RCC 7860 (cell line): ENCODE measurements around the gene UPK3BL1.
A peak's percentile ranks its signal among the peaks of the same experiment; 100 is the strongest.
"Not testable (repeated sequence)": the region's sequence is repeated elsewhere in the genome, so short reads cannot be mapped to it uniquely, and the experiment has no call there.

Experiments used
- DNase-seq: peaks from one replicate; pipeline ENCODE4 v3.0.0-alpha.2; 2015; ENCODE audit warnings: low spot score
- FAIRE-seq: peaks from 2 replicates; lab custom pipeline; 2012; peaks lifted over from hg19 to GRCh38; lab: Jason Lieb, UNC

The UPK3BL1 gene

GRCh38 chr7:102642691-102643090 lies at the start of gene UPK3BL1:
Gene UPK3BL1 (minus strand): TSS chr7:102642791. CDS start chr7:102642741, 50 bp downstream.
- DNase-seq, FAIRE-seq: not testable (repeated sequence)

- not testable (repeated sequence) for FAIRE-seq, DNase-seq
Observed at GRCh38 chr7:102690602-102691001, 48.0 kb upstream of the UPK3BL1 start.

- not testable (repeated sequence) for FAIRE-seq, DNase-seq
Observed at GRCh38 chr7:102689436-102690282, 47.1 kb upstream of the UPK3BL1 start.

- DNase-seq, FAIRE-seq: not testable (repeated sequence)
Observed at GRCh38 chr7:102688299-102689036, 45.9 kb upstream of the UPK3BL1 start.

DNA sequence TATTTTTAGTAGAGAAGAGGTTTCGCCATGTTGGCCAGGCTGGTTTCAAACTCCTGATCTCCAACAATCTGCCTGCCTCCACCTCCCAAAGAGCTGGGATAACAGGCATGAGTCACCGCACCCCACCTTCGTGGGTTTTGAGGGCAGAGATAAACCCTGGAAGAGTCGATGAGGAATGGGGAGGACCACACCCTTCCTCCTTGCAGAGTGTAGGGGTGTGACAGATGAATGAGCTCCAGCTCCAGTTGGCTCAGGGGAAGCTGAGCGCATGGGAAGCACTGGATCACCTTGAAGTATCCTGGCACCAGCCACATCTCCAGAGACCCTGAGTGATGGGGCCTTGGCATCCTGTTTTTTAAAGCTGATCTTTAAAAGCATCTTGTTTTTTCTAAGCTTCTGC lies 40.0 kb upstream of the UPK3BL1 start:
- FAIRE-seq, DNase-seq: not testable (repeated sequence)

DNA sequence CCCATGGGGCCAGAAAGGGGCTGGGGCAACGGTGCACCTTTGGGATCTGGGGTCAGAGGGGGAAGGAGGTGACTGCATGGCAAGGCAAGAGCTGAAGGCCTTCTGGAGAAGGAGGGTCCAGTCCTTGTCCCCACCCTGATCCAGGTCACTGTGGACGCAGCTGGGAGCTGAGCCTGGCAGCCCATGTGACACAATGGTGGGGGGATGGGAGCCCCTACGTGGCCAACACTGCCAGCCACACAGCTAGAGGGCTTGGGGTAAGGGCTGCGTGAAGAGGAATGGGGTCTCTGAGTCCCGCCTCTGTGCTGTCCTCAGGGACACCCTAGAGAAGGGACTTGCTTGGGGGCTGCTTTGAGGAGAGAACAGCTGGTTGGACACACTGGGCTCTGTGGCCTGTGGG lies 38.2 kb upstream of the UPK3BL1 start:
- DNase-seq, FAIRE-seq: not testable (repeated sequence)

DNA sequence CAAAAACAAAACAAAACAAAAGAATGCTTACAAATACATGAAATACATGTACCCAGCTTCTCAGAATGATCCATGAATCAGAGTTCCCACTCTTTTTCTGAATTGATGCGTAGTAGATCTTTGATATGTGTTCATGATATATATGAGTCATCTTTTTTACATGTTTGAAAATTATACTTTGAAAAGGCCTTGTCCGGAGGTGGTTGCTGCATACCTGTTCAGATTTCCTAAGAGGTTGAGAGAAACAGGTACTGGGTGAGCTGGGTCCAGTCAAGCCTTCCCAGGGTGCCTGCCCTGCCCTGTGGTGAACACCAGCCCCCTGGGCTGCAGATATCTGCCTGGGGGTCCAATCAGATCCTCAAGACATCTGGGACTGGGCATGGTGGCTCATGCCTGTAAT lies 33.0 kb upstream of the UPK3BL1 start:
- not testable (repeated sequence) for DNase-seq, FAIRE-seq

GRCh38 chr7:102673447-102674067 lies 31.0 kb upstream of the UPK3BL1 start:
- not testable (repeated sequence) for FAIRE-seq, DNase-seq

GRCh38 chr7:102671956-102672307 lies 29.3 kb upstream of the UPK3BL1 start:
- DNase-seq, FAIRE-seq: not testable (repeated sequence)

- not testable (repeated sequence) for FAIRE-seq
- DNase-seq = peak; percentile 39
Observed at GRCh38 chr7:102671166-102671955, 28.8 kb upstream of the UPK3BL1 start, which contains the start of gene POLR2J2. Gene POLR2J2 (minus strand): TSS chr7:102671663. CDS start chr7:102671601, 62 bp downstream.

DNA sequence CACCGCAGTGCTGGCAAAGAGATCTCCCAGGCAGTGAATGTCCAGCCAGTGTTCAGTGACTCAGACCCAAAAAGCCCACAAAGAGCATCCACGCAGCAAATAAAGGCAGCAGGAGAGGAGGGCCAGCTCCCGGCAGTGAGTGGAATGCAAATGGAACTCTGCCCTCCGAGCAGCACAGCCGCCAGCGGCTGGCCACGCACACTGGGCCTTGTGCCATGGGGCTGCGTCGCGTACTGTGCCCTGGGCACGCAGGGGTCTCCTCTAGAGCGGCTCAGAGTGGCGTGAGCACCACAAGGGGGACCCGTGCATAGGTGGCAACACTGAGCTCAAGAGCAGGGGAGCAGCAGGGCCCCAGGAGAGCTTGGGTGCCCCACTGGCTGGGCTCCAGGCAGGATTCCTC lies 24.9 kb upstream of the UPK3BL1 start:
- DNase-seq, FAIRE-seq: not testable (repeated sequence)

DNA sequence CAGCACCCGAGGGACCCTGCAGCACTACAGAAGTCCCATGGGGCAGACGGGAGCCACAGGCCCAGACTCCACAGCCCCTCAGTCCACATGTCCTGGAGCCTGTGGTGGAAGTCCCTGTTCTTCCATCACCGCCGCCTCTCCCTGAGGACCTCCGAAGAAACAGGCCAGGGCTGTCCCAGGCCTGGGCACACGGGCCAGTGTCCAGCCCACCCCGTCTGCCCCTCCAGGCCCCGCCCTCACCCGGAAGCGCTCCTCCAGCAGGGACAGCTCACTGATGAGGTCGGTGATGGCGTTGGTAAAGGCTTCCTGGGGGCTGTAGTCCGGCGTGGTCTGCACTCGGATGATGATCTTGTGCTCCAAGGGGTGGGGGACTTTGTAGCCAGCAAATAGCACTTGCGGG lies 24.3 kb upstream of the UPK3BL1 start:
- FAIRE-seq = not testable (repeated sequence)

GRCh38 chr7:102664765-102665164 lies 22.2 kb upstream of the UPK3BL1 start:
- not testable (repeated sequence) for DNase-seq, FAIRE-seq

More for the DNA sequence above, 24.3 kb upstream of the UPK3BL1 start:
- DNase-seq = not testable (repeated sequence)

DNA sequence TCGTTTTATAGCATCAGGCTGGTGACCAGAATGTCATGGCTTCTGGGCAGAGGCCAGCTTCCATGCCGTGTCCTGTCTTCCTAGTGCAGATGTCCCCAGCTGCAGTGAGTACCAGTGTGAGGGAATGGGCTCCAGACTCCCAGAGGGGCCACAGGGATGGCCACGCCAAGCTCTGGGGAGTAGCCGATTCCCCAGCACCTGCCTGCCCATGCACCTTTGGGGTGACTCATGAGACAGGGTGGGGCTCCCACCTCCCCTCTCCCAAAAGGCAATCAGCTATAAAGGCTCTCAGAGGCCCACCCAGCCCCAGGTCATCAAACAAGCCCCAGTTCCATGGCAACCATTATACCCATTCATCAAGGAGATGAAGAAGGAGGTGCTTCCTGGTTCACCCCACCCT lies 7.3 kb upstream of the UPK3BL1 start, which contains the start of gene SPDYE2B:
Gene SPDYE2B (plus strand): TSS at position 396 of the 400 bp plus-strand sequence. CDS start 2,030 bp downstream, outside the sequence.
- not testable (repeated sequence) for FAIRE-seq, DNase-seq

DNA sequence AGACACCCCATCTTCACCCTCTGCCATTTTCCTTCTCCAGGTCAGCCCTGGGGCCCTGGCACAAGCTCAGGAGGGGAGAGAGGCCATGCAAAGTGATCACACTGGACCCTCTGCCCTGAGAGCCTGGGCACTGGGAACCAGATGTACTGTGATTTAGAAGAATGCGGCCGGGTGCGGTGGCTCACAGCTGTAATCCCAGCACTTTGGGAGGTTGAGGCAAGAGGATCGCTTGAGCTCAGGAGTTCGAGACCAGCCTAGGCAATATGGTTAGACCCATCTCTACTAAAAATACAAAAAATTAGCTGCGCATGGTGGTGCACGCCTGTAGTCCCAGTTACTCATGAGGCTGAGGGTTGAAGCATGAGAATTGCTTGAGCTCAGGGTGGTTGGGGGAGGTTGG lies 5.2 kb upstream of the UPK3BL1 start:
- FAIRE-seq, DNase-seq: not testable (repeated sequence)

- FAIRE-seq, DNase-seq: not testable (repeated sequence)
Observed at GRCh38 chr7:102643404-102643803, 813 bp upstream of the UPK3BL1 start.

- DNase-seq, FAIRE-seq: not testable (repeated sequence)
Observed at GRCh38 chr7:102638848-102639247, 3.7 kb downstream of the UPK3BL1 start.

DNA sequence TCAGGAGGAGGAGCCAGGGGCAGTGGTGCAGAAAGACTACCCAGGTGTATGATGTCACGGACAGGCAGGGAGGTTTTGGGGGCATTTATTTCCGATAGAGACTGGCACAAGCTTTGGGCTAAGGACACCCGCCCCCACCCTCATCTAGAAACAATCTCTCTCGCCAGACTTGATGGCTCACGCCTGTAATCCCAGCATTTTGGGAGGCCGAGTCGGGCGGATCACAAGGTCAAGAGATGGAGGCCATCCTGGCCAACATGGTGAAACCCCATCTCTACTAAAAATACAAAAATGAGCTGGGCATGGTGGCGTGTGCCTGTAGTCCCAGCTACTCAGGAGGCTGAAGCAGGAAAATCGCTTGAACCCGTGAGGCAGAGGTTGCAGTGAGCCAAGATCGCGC lies 5.6 kb downstream of the UPK3BL1 start:
- FAIRE-seq, DNase-seq: not testable (repeated sequence)

GRCh38 chr7:102635354-102635753 lies 7.2 kb downstream of the UPK3BL1 start:
- DNase-seq, FAIRE-seq: not testable (repeated sequence)

DNA sequence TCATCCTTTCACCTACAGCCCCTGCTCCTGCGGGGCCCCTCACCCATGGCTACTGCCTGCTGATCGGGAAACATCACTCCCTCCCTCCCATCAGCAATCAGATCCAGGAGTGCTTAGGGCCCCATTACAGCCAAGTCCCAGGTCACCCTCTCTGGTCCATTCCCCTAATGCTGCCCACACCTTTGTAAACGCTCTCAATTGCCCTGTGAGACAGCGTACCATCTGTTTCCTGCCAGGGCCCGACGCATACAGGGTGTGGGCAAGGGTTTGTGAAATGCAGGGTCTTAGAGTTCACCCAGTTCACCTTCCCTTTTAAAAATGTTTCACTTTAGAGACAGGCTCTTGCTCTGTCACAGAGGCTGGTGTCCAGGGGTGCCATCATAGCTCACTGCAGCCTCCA lies 8.3 kb downstream of the UPK3BL1 start:
- FAIRE-seq, DNase-seq: not testable (repeated sequence)
